ENCODE data around the gene DMWD.

DNA sequence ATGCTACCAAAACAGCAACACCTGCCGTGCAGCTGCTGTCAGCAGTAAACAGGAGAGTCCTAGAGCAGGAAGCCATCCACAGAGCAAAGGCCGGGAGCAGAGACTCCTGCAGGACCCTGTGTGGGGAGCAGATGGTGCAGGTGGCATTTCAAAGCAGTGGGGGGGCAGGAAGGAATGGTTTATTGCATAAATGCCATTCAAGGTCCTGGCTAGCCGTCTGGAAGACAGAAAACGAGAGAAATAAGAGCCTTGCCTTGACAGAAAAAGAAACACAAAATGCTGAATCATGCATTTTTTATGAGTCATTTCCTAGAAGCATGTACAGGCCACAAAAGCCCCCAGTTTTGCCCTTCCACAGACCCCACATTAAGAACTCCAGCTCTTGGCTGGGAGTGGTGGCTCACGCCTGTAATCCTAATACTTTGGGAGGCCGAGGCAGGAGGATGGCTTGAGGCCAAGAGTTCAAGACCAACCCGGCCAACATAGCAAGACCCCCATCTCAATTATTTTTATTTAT, 17.1 kb upstream of the DMWD start:
- TF ChIP-seq, protein P1, sequence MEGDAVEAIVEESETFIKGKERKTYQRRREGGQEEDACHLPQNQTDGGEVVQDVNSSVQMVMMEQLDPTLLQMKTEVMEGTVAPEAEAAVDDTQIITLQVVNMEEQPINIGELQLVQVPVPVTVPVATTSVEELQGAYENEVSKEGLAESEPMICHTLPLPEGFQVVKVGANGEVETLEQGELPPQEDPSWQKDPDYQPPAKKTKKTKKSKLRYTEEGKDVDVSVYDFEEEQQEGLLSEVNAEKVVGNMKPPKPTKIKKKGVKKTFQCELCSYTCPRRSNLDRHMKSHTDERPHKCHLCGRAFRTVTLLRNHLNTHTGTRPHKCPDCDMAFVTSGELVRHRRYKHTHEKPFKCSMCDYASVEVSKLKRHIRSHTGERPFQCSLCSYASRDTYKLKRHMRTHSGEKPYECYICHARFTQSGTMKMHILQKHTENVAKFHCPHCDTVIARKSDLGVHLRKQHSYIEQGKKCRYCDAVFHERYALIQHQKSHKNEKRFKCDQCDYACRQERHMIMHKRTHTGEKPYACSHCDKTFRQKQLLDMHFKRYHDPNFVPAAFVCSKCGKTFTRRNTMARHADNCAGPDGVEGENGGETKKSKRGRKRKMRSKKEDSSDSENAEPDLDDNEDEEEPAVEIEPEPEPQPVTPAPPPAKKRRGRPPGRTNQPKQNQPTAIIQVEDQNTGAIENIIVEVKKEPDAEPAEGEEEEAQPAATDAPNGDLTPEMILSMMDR (conservative IDR thresholded peaks at IDR 0.05) = no peak
- no peak for TF ChIP-seq ZFX (IDR thresholded peaks at IDR 0.05)

All from C4-2B (cell line).